Stimulated activated naive CD4-positive, alpha-beta T cell treated with Interleukin-2 at 50 U/mL for 16 hours (primary cell): Measurements from ENCODE around the gene RAD1.

Source experiments
- DNase-seq: peaks from one replicate; lab custom pipeline; 2025; lab: John Stamatoyannopoulos, UW

The RAD1 gene

GRCh38 chr5:34863946-34864345 lies 51.4 kb downstream of the RAD1 start:
- no peak for DNase-seq

GRCh38 chr5:34859253-34859652 lies 56.1 kb downstream of the RAD1 start:
- DNase-seq, result no peak

- no peak for DNase-seq
Observed at GRCh38 chr5:34858790-34859189, 56.5 kb downstream of the RAD1 start.

GRCh38 chr5:34857894-34858293 lies 57.4 kb downstream of the RAD1 start:
- no peak for DNase-seq

GRCh38 chr5:34857161-34857560 lies 58.1 kb downstream of the RAD1 start:
- no peak for DNase-seq
